Progenitor cell of endocrine pancreas (in vitro differentiated cells): ENCODE data around the gene CCDC89. TPM values are rescaled to one million over a fixed set of nuclear protein-coding genes. Genes with fewer than 3 reads are reported as not detected.
A peak's percentile ranks its signal among the peaks of the same experiment; 100 is the strongest.
"Not testable (repeated sequence)": the region's sequence is repeated elsewhere in the genome, so short reads cannot be mapped to it uniquely, and the experiment has no call there.

ENCODE experiments used
- DNase-seq: peaks from one replicate; pipeline ENCODE4 v3.0.0; 2021; ENCODE audit warnings: low spot score; ENCODE audit not compliant: unreplicated experiment
- H3K27ac Mint-ChIP-seq: 2 replicates; pipeline ENCODE4 v1.8.0; 2021; ENCODE audit warnings: mild to moderate bottlenecking, moderate library complexity, mixed read lengths
- H3K27me3 Mint-ChIP-seq: 2 replicates; pipeline ENCODE4 v1.8.0; 2021; ENCODE audit warnings: mixed read lengths
- H3K36me3 Mint-ChIP-seq: 2 replicates; pipeline ENCODE4 v1.8.0; 2022; ENCODE audit warnings: mixed read lengths; ENCODE audit not compliant: insufficient read depth
- H3K4me1 Mint-ChIP-seq: 2 replicates; pipeline ENCODE4 v1.8.0; 2021; ENCODE audit warnings: low read depth, mixed read lengths
- H3K4me3 Mint-ChIP-seq: 2 replicates; pipeline ENCODE4 v1.8.0; 2021; ENCODE audit warnings: low read depth, mild to moderate bottlenecking, moderate library complexity, mixed read lengths
- H3K9me3 Mint-ChIP-seq: 2 replicates; pipeline ENCODE4 v1.8.0; 2021; ENCODE audit warnings: low read depth, mixed read lengths
- total RNA-seq: library from RNA; stranded (reverse); gene quantifications from 2 replicates; pipeline ENCODE4 v1.2.1, GENCODE V29; 2021
- TF ChIP-seq, protein P1 (sequence below): fragments of 200-600 bp; sonication (generic); IDR thresholded peaks from one replicate; pipeline ENCODE4 v1.5.0; 2021; ENCODE audit warnings: antibody characterized with exemption, mild to moderate bottlenecking; ENCODE audit not compliant: unreplicated experiment

CCDC89 gene
- total RNA-seq, 1 donor from 2014 or later = not detected

DNA sequence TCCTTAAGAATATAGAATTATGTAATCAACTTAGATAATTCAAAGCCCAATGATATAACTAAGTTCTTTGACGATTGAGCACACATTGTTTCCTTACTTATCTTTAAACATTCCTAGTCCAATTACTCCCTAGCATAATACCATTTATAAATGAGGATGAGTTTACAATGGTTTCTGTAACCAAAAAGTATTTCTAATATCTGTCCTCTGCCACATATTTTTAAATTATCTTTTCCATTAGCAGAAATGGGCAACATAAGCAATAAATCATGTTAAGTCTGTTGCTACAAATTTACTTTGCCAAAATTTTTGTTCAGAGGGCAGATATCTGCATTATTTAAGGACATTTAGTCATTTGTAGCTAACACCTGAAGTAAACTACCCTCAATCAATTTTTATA, 27.8 kb downstream of the CCDC89 start:
- Mint-ChIP-seq H3K36me3 (peaks cover 17% of the 10 kb centered on the region), H3K9me3 (no peaks in the 10 kb centered on the region), H3K4me3 (no peak overlapping the region), H3K4me1 (peaks cover 24% of the 10 kb centered on the region), H3K27ac (no peak overlapping the region), H3K27me3 (no peaks in the 10 kb centered on the region)
- DNase-seq = no peak
- TF ChIP-seq, protein P1, sequence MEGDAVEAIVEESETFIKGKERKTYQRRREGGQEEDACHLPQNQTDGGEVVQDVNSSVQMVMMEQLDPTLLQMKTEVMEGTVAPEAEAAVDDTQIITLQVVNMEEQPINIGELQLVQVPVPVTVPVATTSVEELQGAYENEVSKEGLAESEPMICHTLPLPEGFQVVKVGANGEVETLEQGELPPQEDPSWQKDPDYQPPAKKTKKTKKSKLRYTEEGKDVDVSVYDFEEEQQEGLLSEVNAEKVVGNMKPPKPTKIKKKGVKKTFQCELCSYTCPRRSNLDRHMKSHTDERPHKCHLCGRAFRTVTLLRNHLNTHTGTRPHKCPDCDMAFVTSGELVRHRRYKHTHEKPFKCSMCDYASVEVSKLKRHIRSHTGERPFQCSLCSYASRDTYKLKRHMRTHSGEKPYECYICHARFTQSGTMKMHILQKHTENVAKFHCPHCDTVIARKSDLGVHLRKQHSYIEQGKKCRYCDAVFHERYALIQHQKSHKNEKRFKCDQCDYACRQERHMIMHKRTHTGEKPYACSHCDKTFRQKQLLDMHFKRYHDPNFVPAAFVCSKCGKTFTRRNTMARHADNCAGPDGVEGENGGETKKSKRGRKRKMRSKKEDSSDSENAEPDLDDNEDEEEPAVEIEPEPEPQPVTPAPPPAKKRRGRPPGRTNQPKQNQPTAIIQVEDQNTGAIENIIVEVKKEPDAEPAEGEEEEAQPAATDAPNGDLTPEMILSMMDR = no peak

DNA sequence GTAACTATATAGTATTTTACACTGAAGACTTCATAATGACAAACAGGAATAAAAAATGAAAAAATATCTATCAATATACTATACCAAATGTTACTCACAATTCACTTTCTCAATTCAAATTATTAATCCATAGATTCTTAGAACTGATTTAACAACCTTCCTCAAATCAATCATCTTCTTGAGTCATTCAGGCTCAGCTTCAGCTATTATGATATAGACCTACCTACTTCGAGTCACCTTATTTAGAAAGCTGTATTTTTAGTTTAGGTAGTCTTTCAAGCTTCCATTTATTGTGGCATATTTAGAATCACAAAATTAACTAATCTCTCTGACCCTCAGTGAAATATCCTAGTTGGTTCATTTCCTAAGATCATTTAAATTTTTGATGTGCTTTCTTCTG, 29.2 kb downstream of the CCDC89 start:
- TF ChIP-seq, protein P1 = no peak
- H3K4me1 Mint-ChIP-seq = peaks cover 16% of the 10 kb centered on the region
- H3K27me3 Mint-ChIP-seq = no peaks in the 10 kb centered on the region
- no peak overlapping the region for H3K27ac Mint-ChIP-seq
- H3K4me3 Mint-ChIP-seq = no peak overlapping the region
- H3K36me3 Mint-ChIP-seq = peaks cover 17% of the 10 kb centered on the region
- DNase-seq = no peak
- no peaks in the 10 kb centered on the region for H3K9me3 Mint-ChIP-seq

DNA sequence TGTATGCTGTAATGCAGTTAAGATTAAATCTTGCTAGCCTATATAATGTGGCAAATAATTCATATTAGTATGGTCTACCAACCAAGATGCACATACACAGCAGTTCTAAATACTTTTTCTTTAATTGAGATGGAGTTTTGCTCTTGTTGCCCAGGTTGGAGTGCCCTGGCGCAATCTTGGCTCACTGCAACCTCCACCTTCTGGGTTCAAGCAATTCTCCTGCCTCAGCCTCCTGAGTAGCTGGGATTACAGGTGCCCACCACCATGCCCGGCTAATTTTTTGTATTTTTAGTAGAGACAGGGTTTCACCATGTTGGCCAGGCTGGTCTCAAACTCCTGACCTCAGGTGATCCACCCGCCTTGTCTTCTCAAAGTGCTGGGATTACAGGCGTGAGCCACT, 31.7 kb downstream of the CCDC89 start:
- not testable (repeated sequence) for H3K36me3 Mint-ChIP-seq, H3K4me1 Mint-ChIP-seq, H3K27ac Mint-ChIP-seq, H3K27me3 Mint-ChIP-seq, H3K9me3 Mint-ChIP-seq, H3K4me3 Mint-ChIP-seq, DNase-seq

DNA sequence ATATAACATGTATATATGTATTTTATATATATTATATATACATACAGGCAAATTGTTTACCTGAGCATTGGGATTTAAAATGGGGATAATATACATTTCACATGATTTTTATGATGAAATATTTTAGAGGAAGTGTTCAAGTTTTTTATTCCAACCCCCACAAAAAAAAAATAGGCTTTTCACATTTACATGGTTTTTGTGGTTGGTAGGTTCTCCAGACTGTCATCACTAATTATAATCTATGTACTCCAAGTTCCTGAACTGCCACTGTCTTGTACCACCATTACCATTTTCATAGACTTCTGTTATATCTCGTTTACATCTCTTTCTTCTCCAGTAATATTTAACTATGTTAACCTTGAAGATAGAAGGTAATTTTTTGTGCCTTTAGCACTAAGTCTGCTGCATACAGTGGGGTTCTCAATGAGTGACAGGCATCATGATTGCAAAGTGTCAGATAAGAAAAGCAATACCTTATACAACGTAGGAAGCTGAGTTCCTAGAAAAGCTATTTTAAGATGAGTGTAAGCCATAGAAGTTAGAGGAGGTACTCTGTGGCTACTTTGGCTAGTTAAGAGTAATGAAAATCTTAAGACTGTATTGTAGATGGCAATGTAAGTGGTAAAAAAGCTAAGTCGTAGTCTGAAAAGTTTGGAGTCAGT, 33.1 kb downstream of the CCDC89 start:
- H3K4me3 Mint-ChIP-seq = no peak overlapping the region
- DNase-seq = no peak
- H3K27me3 Mint-ChIP-seq = no peaks in the 10 kb centered on the region
- peaks cover 10% of the 10 kb centered on the region for H3K4me1 Mint-ChIP-seq
- no peak overlapping the region for H3K27ac Mint-ChIP-seq
- no peaks in the 10 kb centered on the region for H3K9me3 Mint-ChIP-seq
- TF ChIP-seq, protein P1 = no peak
- peaks cover 6% of the 10 kb centered on the region for H3K36me3 Mint-ChIP-seq

DNA sequence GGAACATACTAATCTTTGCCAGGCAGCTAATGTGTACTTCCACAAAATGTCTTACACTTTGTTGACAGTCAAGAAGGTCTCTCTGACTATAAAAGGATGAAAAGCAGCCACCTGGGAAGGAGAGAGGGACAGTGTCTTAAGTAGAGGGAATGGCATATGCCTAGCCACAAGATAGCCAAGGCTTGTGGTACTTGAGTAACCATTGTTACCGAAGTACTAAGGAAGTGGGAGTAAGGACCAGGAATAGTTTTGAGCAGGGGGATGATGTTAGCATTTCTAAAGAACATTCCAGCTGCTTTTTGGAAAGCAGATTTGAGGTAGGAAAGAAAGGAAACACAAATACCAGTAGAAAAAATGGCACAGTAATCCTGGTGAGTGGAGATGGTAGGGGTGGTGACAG, 34.9 kb downstream of the CCDC89 start:
- Mint-ChIP-seq H3K4me3 (no peak overlapping the region), H3K36me3 (peaks cover 3% of the 10 kb centered on the region), H3K27ac (no peak overlapping the region), H3K4me1 (peaks cover 16% of the 10 kb centered on the region), H3K27me3 (no peaks in the 10 kb centered on the region), H3K9me3 (no peaks in the 10 kb centered on the region)
- TF ChIP-seq, protein P1 = no peak
- no peak for DNase-seq

DNA sequence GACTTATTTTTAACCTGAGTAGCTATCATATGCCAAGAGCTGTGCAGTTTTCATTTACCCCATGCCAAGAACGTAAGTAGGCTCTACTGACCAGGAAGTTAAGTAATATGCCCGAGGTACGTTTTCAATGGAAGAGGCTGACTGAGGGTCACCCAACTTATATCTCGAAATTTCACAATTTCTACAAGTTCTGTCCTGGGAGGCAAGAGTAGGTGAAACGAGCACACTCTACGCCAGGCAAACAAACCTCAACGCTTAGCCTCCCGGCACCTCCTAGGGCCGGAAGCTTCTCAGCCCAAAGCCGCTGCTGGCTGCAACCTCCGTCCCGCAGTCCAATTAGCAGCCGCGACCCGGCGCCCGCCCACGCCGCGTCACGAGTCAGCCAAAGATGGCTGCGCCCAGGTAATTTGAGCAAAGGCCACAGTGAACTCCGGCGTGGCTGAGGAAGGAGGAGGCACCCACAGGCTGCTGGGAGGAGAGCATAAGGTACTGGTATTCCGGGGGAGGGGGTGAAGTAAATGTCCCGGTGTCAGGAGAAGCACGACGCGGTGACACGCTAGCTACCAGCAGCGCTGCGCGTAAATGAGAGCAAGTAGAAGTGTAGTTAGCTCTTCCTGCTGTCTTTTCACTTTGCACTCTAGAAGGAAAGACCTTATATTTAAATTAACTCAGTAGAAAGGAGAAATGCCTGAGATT, 38.2 kb downstream of the CCDC89 start, which contains the start of gene TMEM126A:
TSS of gene TMEM126A (plus strand) at position 364 of the 696 bp plus-strand sequence. CDS start 2,289 bp downstream, outside the sequence.
- DNase-seq = peak; percentile 83
- no peaks in the 10 kb centered on the region for H3K9me3 Mint-ChIP-seq
- peak within 1 kb of the TSS; percentile 96 for H3K4me3 Mint-ChIP-seq
- TF ChIP-seq, protein P1 = no peak
- peak within 1 kb of the TSS; percentile 98 for H3K27ac Mint-ChIP-seq
- H3K27me3 Mint-ChIP-seq = peaks cover 8% of the 10 kb centered on the region
- peaks cover 3% of the 10 kb centered on the region for H3K36me3 Mint-ChIP-seq
- peaks cover 16% of the 10 kb centered on the region for H3K4me1 Mint-ChIP-seq
